GM18507 (cell line): Measurements from ENCODE around the gene CCNB2.
"Not testable (repeated sequence)": the region's sequence is repeated elsewhere in the genome, so short reads cannot be mapped to it uniquely, and the experiment has no call there.

Experiments used
- DNase-seq: peaks from one replicate; pipeline ENCODE4 v3.0.0; 2011; ENCODE audit warnings: low read depth; ENCODE audit not compliant: insufficient read length; ENCODE audit errors: extremely low spot score
- FAIRE-seq: peaks from 2 replicates; lab custom pipeline; 2011; peaks lifted over from hg19 to GRCh38; lab: Jason Lieb, UNC

Gene CCNB2

GRCh38 chr15:59104912-59105732 lies at the start of gene CCNB2:
Gene CCNB2 (plus strand): TSS chr15:59105146. CDS start chr15:59105269, 123 bp downstream.
- peak; percentile 92 for DNase-seq
- FAIRE-seq = peak; percentile 91

GRCh38 chr15:59059076-59059597 lies 45.8 kb upstream of the CCNB2 start:
- FAIRE-seq = peak; percentile 56
- DNase-seq = no peak

GRCh38 chr15:59060348-59060747 lies 44.6 kb upstream of the CCNB2 start:
- FAIRE-seq = no peak
- DNase-seq = no peak

GRCh38 chr15:59063042-59063441 lies 41.9 kb upstream of the CCNB2 start:
- no peak for FAIRE-seq

GRCh38 chr15:59069430-59069829 lies 35.5 kb upstream of the CCNB2 start:
- DNase-seq (no peak), FAIRE-seq (no peak)

More at GRCh38 chr15:59063042-59063441, 41.9 kb upstream of the CCNB2 start:
- no peak for DNase-seq

GRCh38 chr15:59074607-59075006 lies 30.3 kb upstream of the CCNB2 start:
- DNase-seq (no peak), FAIRE-seq (peak; percentile 85)

GRCh38 chr15:59087731-59088130 lies 17.2 kb upstream of the CCNB2 start:
- no peak for FAIRE-seq
- DNase-seq = no peak

- DNase-seq (no peak), FAIRE-seq (no peak)
Measured at GRCh38 chr15:59094077-59094476, 10.9 kb upstream of the CCNB2 start.

GRCh38 chr15:59096429-59096828 lies 8.5 kb upstream of the CCNB2 start:
- DNase-seq (no peak), FAIRE-seq (no peak)

GRCh38 chr15:59099162-59099685 lies 5.7 kb upstream of the CCNB2 start:
- DNase-seq = no peak
- no peak for FAIRE-seq

GRCh38 chr15:59104602-59104911 lies 389 bp upstream of the CCNB2 start:
- DNase-seq (no peak), FAIRE-seq (no peak)

- FAIRE-seq (no peak), DNase-seq (no peak)
Measured at GRCh38 chr15:59105854-59106253, 908 bp downstream of the CCNB2 start.

GRCh38 chr15:59111251-59111650 lies 6.3 kb downstream of the CCNB2 start:
- FAIRE-seq (no peak), DNase-seq (no peak)

GRCh38 chr15:59115047-59115446 lies 10.1 kb downstream of the CCNB2 start:
- DNase-seq (no peak), FAIRE-seq (no peak)

GRCh38 chr15:59116141-59116540 lies 11.2 kb downstream of the CCNB2 start:
- DNase-seq = no peak
- no peak for FAIRE-seq

- FAIRE-seq = no peak
- DNase-seq = no peak
Measured at GRCh38 chr15:59116771-59117170, 11.8 kb downstream of the CCNB2 start.

GRCh38 chr15:59119625-59120024 lies 14.7 kb downstream of the CCNB2 start:
- FAIRE-seq (no peak), DNase-seq (no peak)

- FAIRE-seq (no peak), DNase-seq (no peak)
Measured at GRCh38 chr15:59120937-59121336, 16.0 kb downstream of the CCNB2 start.

GRCh38 chr15:59124261-59124660 lies 19.3 kb downstream of the CCNB2 start:
- FAIRE-seq (no peak), DNase-seq (no peak)

GRCh38 chr15:59125683-59126082 lies 20.7 kb downstream of the CCNB2 start:
- FAIRE-seq, DNase-seq: not testable (repeated sequence)

GRCh38 chr15:59127255-59127654 lies 22.3 kb downstream of the CCNB2 start:
- not testable (repeated sequence) for DNase-seq, FAIRE-seq
